Neural cell (in vitro differentiated cells): ENCODE measurements around the gene KCNAB1. TPM values are rescaled to one million over a fixed set of nuclear protein-coding genes. Genes with fewer than 3 reads are reported as not detected.

Experiments used
- H2AFZ ChIP-seq: fragments of 200-600, 300-800 bp; sonication (generic), shearing (Covaris generic); 2 replicates; pipeline ENCODE4 v1.6.0; 2014; ENCODE audit warnings: low read depth, mild to moderate bottlenecking, antibody characterized with exemption, low read length, moderate library complexity
- H3F3A ChIP-seq: fragments of 200-600 bp; shearing (Covaris generic); 2 replicates; pipeline ENCODE4 v1.6.1; 2016; ENCODE audit warnings: mild to moderate bottlenecking, moderate library complexity, mixed read lengths, antibody characterized with exemption, low read length; ENCODE audit not compliant: insufficient read depth, poor library complexity, severe bottlenecking
- H3K27ac ChIP-seq: fragments of 200-600, 300-800 bp; sonication (generic), shearing (Covaris generic); 2 replicates; pipeline ENCODE4 v1.5.1; 2014; ENCODE audit warnings: mild to moderate bottlenecking, low read length, moderate library complexity
- H3K27me3 ChIP-seq: fragments of 300-800, 200-600 bp; sonication (generic), shearing (Covaris generic); 2 replicates; pipeline ENCODE4 v1.6.0; 2014; ENCODE audit warnings: mild to moderate bottlenecking, low read depth, low read length, moderate library complexity; ENCODE audit not compliant: insufficient read depth
- H3K36me3 ChIP-seq: fragments of 300-800, 200-600 bp; sonication (generic), shearing (Covaris generic); 2 replicates; pipeline ENCODE4 v1.5.1; 2014; ENCODE audit warnings: mild to moderate bottlenecking, antibody characterized with exemption, low read length, moderate library complexity; ENCODE audit not compliant: insufficient read depth
- H3K4me2 ChIP-seq: fragments of 300-800, 200-600 bp; sonication (generic), shearing (Covaris generic); 2 replicates; pipeline ENCODE4 v1.6.0; 2014; ENCODE audit warnings: mild to moderate bottlenecking, low read length
- H3K4me3 ChIP-seq: fragments of 300-800, 200-600 bp; sonication (generic), shearing (Covaris generic); 2 replicates; pipeline ENCODE4 v1.5.1; 2014; ENCODE audit warnings: mild to moderate bottlenecking, low read length, moderate library complexity
- H3K79me2 ChIP-seq: fragments of 200-600 bp; shearing (Covaris generic); replicated peaks from 2 replicates; pipeline ENCODE4 v1.6.0; 2014; ENCODE audit warnings: mild to moderate bottlenecking, low read length, moderate library complexity; ENCODE audit not compliant: insufficient read depth
- H3K9ac ChIP-seq: fragments of 300-800, 200-600 bp; sonication (generic), shearing (Covaris generic); 2 replicates; pipeline ENCODE4 v1.6.1; 2016; ENCODE audit warnings: mild to moderate bottlenecking, low read length, mixed read lengths
- H3K9me2 ChIP-seq: fragments of 200-600 bp; shearing (Covaris generic); 2 replicates; pipeline ENCODE4 v1.6.1; 2016; ENCODE audit warnings: mild to moderate bottlenecking, low read length, mixed read lengths; ENCODE audit not compliant: insufficient read depth
- H3K9me3 ChIP-seq: fragments of 200-600, 300-800 bp; sonication (generic), shearing (Covaris generic); 2 replicates; pipeline ENCODE4 v1.6.1; 2016; ENCODE audit warnings: mild to moderate bottlenecking, mixed run types, low read length, moderate library complexity, mixed read lengths
- H4K20me1 ChIP-seq: fragments of 200-600 bp; shearing (Covaris generic); 2 replicates; pipeline ENCODE4 v1.6.1; 2016; ENCODE audit warnings: mild to moderate bottlenecking, mixed run types; ENCODE audit not compliant: insufficient read depth
- EP300 ChIP-seq: fragments of 450-650 bp; conservative IDR thresholded peaks from 2 replicates; pipeline ENCODE4 v1.6.1; 2014; ENCODE audit warnings: antibody characterized with exemption, mild to moderate bottlenecking, moderate library complexity; ENCODE audit not compliant: poor library complexity, severe bottlenecking
- EZH2 ChIP-seq: fragments of 200-600, 300-800 bp; shearing (Covaris generic), sonication (generic); IDR thresholded peaks from 2 replicates; pipeline ENCODE4 v1.6.1; 2014; ENCODE audit warnings: antibody characterized with exemption, low read length, borderline replicate concordance, mild to moderate bottlenecking; ENCODE audit not compliant: insufficient read depth, poor library complexity, severe bottlenecking
- MXI1 ChIP-seq: fragments of 450-650 bp; conservative IDR thresholded peaks from 2 replicates; pipeline ENCODE4 v1.6.1; 2014; ENCODE audit warnings: antibody characterized with exemption, mild to moderate bottlenecking; ENCODE audit not compliant: poor library complexity, severe bottlenecking
- POLR2AphosphoS5 ChIP-seq: IDR thresholded peaks from 2 replicates; pipeline ENCODE4 v1.6.1; 2012
- RAD21 ChIP-seq: fragments of 450-650 bp; conservative IDR thresholded peaks from 2 replicates; pipeline ENCODE4 v1.6.1; 2014; ENCODE audit warnings: antibody characterized with exemption, mild to moderate bottlenecking, moderate library complexity
- SMC3 ChIP-seq: fragments of 450-650 bp; conservative IDR thresholded peaks from 2 replicates; pipeline ENCODE4 v1.6.1; 2014; ENCODE audit warnings: antibody characterized with exemption, mild to moderate bottlenecking, moderate library complexity; ENCODE audit not compliant: poor library complexity
- TAF1 ChIP-seq: IDR thresholded peaks from 2 replicates; pipeline ENCODE4 v1.6.1; 2012; ENCODE audit warnings: low read depth
- polyA plus RNA-seq: library from polyadenylated mRNA; depleted of rRNA; stranded (reverse); fragments of >200 nt; gene quantifications from 2 replicates; pipeline ENCODE4 v1.2.3, GENCODE V29; 2014
- TF ChIP-seq, protein P1 (sequence below): IDR thresholded peaks from 2 replicates; pipeline ENCODE4 v1.6.1; 2012; ENCODE audit warnings: borderline replicate concordance
- TF ChIP-seq, protein P2 (sequence below): fragments of 450-650 bp; IDR thresholded peaks from 2 replicates; pipeline ENCODE4 v1.5.1; 2014; ENCODE audit warnings: antibody characterized with exemption, mild to moderate bottlenecking, moderate library complexity; ENCODE audit not compliant: poor library complexity, severe bottlenecking

The KCNAB1 gene
- polyA plus RNA-seq, 1 donor from 2014 or later = 14.9 TPM

GRCh38 chr3:156187146-156187769, 66.9 kb downstream of the KCNAB1 start:
- H3K4me2 ChIP-seq = no peak overlapping the region
- no peaks in the 10 kb centered on the region for H3K27me3 ChIP-seq
- no peak overlapping the region for H2AFZ ChIP-seq

DNA sequence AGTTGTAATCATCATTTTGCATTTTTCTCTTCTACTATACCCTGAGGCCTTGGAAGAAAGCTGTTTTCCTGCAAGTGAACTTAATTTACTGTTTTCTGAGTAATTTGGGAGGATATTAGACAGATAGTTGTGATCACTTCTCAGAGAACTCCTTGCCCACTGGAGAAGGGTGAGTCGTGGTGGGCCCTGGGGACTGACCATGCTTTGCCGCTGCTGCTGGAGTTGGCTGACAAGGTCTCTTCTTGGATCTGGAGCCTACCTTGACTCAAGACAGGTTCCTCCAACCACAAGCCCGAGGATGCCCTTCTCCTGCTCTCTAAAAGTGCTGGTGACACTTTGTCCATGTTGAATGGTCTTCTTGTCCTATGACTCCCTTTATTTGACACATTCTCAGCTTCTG, 68.4 kb downstream of the KCNAB1 start:
- Histone ChIP-seq H3K27ac (no peak overlapping the region), H3F3A (no peaks in the 10 kb centered on the region), H3K36me3 (no peaks in the 10 kb centered on the region), H3K9me3 (no peaks in the 10 kb centered on the region), H3K9ac (no peak overlapping the region), H4K20me1 (no peaks in the 10 kb centered on the region), H3K79me2 (no peaks in the 10 kb centered on the region), H3K4me3 (no peak overlapping the region), H3K4me2 (no peak overlapping the region), H2AFZ (no peak overlapping the region), H3K9me2 (no peaks in the 10 kb centered on the region), H3K27me3 (no peaks in the 10 kb centered on the region)
- no peak for TF ChIP-seq RAD21

More at GRCh38 chr3:156187146-156187769, 66.9 kb downstream of the KCNAB1 start:
- no peaks in the 10 kb centered on the region for H3K9me2 ChIP-seq
- no peaks in the 10 kb centered on the region for H3F3A ChIP-seq
- H3K9ac ChIP-seq = no peak overlapping the region
- H3K36me3 ChIP-seq = no peaks in the 10 kb centered on the region
- no peak overlapping the region for H3K27ac ChIP-seq
- no peaks in the 10 kb centered on the region for H4K20me1 ChIP-seq
- no peaks in the 10 kb centered on the region for H3K9me3 ChIP-seq
- TF ChIP-seq MXI1 (no peak), SMC3 (no peak), POLR2AphosphoS5 (no peak), EZH2 (no peak), RAD21 (no peak), EP300 (no peak), TAF1 (no peak)
- TF ChIP-seq, protein P1, sequence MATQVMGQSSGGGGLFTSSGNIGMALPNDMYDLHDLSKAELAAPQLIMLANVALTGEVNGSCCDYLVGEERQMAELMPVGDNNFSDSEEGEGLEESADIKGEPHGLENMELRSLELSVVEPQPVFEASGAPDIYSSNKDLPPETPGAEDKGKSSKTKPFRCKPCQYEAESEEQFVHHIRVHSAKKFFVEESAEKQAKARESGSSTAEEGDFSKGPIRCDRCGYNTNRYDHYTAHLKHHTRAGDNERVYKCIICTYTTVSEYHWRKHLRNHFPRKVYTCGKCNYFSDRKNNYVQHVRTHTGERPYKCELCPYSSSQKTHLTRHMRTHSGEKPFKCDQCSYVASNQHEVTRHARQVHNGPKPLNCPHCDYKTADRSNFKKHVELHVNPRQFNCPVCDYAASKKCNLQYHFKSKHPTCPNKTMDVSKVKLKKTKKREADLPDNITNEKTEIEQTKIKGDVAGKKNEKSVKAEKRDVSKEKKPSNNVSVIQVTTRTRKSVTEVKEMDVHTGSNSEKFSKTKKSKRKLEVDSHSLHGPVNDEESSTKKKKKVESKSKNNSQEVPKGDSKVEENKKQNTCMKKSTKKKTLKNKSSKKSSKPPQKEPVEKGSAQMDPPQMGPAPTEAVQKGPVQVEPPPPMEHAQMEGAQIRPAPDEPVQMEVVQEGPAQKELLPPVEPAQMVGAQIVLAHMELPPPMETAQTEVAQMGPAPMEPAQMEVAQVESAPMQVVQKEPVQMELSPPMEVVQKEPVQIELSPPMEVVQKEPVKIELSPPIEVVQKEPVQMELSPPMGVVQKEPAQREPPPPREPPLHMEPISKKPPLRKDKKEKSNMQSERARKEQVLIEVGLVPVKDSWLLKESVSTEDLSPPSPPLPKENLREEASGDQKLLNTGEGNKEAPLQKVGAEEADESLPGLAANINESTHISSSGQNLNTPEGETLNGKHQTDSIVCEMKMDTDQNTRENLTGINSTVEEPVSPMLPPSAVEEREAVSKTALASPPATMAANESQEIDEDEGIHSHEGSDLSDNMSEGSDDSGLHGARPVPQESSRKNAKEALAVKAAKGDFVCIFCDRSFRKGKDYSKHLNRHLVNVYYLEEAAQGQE = no peak
- TF ChIP-seq, protein P2, sequence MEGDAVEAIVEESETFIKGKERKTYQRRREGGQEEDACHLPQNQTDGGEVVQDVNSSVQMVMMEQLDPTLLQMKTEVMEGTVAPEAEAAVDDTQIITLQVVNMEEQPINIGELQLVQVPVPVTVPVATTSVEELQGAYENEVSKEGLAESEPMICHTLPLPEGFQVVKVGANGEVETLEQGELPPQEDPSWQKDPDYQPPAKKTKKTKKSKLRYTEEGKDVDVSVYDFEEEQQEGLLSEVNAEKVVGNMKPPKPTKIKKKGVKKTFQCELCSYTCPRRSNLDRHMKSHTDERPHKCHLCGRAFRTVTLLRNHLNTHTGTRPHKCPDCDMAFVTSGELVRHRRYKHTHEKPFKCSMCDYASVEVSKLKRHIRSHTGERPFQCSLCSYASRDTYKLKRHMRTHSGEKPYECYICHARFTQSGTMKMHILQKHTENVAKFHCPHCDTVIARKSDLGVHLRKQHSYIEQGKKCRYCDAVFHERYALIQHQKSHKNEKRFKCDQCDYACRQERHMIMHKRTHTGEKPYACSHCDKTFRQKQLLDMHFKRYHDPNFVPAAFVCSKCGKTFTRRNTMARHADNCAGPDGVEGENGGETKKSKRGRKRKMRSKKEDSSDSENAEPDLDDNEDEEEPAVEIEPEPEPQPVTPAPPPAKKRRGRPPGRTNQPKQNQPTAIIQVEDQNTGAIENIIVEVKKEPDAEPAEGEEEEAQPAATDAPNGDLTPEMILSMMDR = no peak
- no peak overlapping the region for H3K4me3 ChIP-seq
- H3K79me2 ChIP-seq = no peaks in the 10 kb centered on the region

GRCh38 chr3:156189927-156190326, 69.5 kb downstream of the KCNAB1 start:
- TF ChIP-seq SMC3 (no peak), RAD21 (no peak), POLR2AphosphoS5 (no peak), EP300 (no peak), MXI1 (no peak), TAF1 (no peak), EZH2 (no peak)
- TF ChIP-seq, protein P2 = no peak
- TF ChIP-seq, protein P1 = no peak
- H3K79me2 ChIP-seq = no peaks in the 10 kb centered on the region
- no peaks in the 10 kb centered on the region for H4K20me1 ChIP-seq
- no peaks in the 10 kb centered on the region for H3K36me3 ChIP-seq
- no peak overlapping the region for H3K4me2 ChIP-seq
- no peak overlapping the region for H3K9ac ChIP-seq
- H3K27me3 ChIP-seq = no peaks in the 10 kb centered on the region
- H3K9me3 ChIP-seq = no peaks in the 10 kb centered on the region
- no peaks in the 10 kb centered on the region for H3K9me2 ChIP-seq
- no peak overlapping the region for H2AFZ ChIP-seq
- H3K4me3 ChIP-seq = no peak overlapping the region
- H3F3A ChIP-seq = no peaks in the 10 kb centered on the region
- H3K27ac ChIP-seq = no peak overlapping the region
